ENCODE data around the gene P3H3. TPM values are rescaled to one million over a fixed set of nuclear protein-coding genes. Genes with fewer than 3 reads are reported as not detected.
"Not testable (repeated sequence)": the region's sequence is repeated elsewhere in the genome, so short reads cannot be mapped to it uniquely, and the experiment has no call there.

P3H3 gene
- total RNA-seq, 2 experiments from 2014 or later = 0.86 to 1.3 TPM

GRCh38 chr12:6888794-6889193 lies 60.6 kb downstream of the P3H3 start:
- CTCF ChIA-PET; H3K27me3 Mint-ChIP-seq; POLR2A ChIA-PET; H3K27ac Mint-ChIP-seq; H3K36me3 Mint-ChIP-seq (ENCODE audit: low read depth); H3K9me3 Mint-ChIP-seq (ENCODE audit: low read depth); H3K4me3 Mint-ChIP-seq; DNase-seq; ATAC-seq; intact Hi-C loops (cut with DNase I, micrococcal nuclease): not testable (repeated sequence)
- H3K4me1 Mint-ChIP-seq = peaks cover 12% of the 10 kb centered on the region

Other genes starting within 250 kb of the P3H3 start
- gene CHD4, start 221.0 kb upstream of the P3H3 start, total RNA-seq = 100 to 1,000 TPM; 279 to 322 TPM
- 1 to 10 TPM; 3.5 TPM for gene LPAR5, start 192.4 kb upstream of the P3H3 start, total RNA-seq
- 1 to 10 TPM; 1.7 to 3.3 TPM for gene ACRBP, start 181.0 kb upstream of the P3H3 start, total RNA-seq
- gene ING4, start 165.3 kb upstream of the P3H3 start, total RNA-seq = 10 to 100 TPM; 14.9 to 17.6 TPM
- 10 to 100 TPM; 61.4 to 79.0 TPM for gene ZNF384, start 139.0 kb upstream of the P3H3 start, total RNA-seq
- gene PIANP, start 127.6 kb upstream of the P3H3 start, total RNA-seq = under 1 TPM; 0.32 to 0.93 TPM
- gene COPS7A, start 104.4 kb upstream of the P3H3 start, total RNA-seq = 10 to 100 TPM; 38.3 to 41.6 TPM
- gene MLF2, start 75.3 kb upstream of the P3H3 start, total RNA-seq = 100 to 1,000 TPM; 142 to 144 TPM
- gene PTMS, start 62.0 kb upstream of the P3H3 start, total RNA-seq = 100 to 1,000 TPM in 1 of 2 experiments, 10 to 100 TPM in 1; 62.2 to 105 TPM
- gene LAG3, start 55.9 kb upstream of the P3H3 start, total RNA-seq = 10 to 100 TPM; 88.2 to 93.9 TPM
- 100 to 1,000 TPM; 206 to 211 TPM for gene CD4, start 38.9 kb upstream of the P3H3 start, total RNA-seq
- gene GPR162, start 6.6 kb upstream of the P3H3 start, total RNA-seq = under 1 TPM; 0.11 to 0.26 TPM
- under 1 TPM; 0.66 to 0.76 TPM for gene GNB3, start 12.5 kb downstream of the P3H3 start, total RNA-seq
- 10 to 100 TPM; 87.8 to 99.7 TPM for gene CDCA3, start 22.9 kb downstream of the P3H3 start, total RNA-seq
- gene USP5, start 23.7 kb downstream of the P3H3 start, total RNA-seq = 100 to 1,000 TPM; 128 to 132 TPM
- gene TPI1, start 39.1 kb downstream of the P3H3 start, total RNA-seq = 1,000 to 10,000 TPM; 1,824 to 2,753 TPM
- 1 to 10 TPM; 1.7 to 2.2 TPM for gene SPSB2, start 44.9 kb downstream of the P3H3 start, total RNA-seq
- 1 to 10 TPM; 6.4 to 7.0 TPM for gene LRRC23, start 76.4 kb downstream of the P3H3 start, total RNA-seq
- gene ENO2, start 86.2 kb downstream of the P3H3 start, total RNA-seq = 100 to 1,000 TPM; 301 to 317 TPM
- 10 to 100 TPM; 32.2 to 32.4 TPM for gene ATN1, start 99.6 kb downstream of the P3H3 start, total RNA-seq
- gene RNU7-1, start 115.4 kb downstream of the P3H3 start, total RNA-seq = not detected
- 100 to 1,000 TPM; 189 to 208 TPM for gene C12orf57, start 115.6 kb downstream of the P3H3 start, total RNA-seq
- gene PTPN6, start 122.9 kb downstream of the P3H3 start, total RNA-seq = 100 to 1,000 TPM; 335 to 483 TPM
- gene PHB2, start 142.3 kb downstream of the P3H3 start, total RNA-seq = 100 to 1,000 TPM; 398 to 502 TPM
- gene EMG1, start 142.5 kb downstream of the P3H3 start, total RNA-seq = 100 to 1,000 TPM in 1 of 2 experiments, 10 to 100 TPM in 1; 85.0 to 106 TPM
- gene LPCAT3, start 190.1 kb downstream of the P3H3 start, total RNA-seq = 10 to 100 TPM; 20.8 to 28.0 TPM
- 1 to 10 TPM; 2.4 to 2.8 TPM for gene C1S, start 232.3 kb downstream of the P3H3 start, total RNA-seq